ENCODE measurements around the gene WWOX. TPM values are rescaled to one million over a fixed set of nuclear protein-coding genes. Genes with fewer than 3 reads are reported as not detected.

The WWOX gene
- polyA plus RNA-seq, 2 of the 4 experiments (the other 2 are of a cell fraction), result 16.0 to 17.2 TPM

- no peak for TF ChIP-seq CHD4 (IDR thresholded peaks at IDR 0.05; ENCODE audit: borderline replicate concordance)
- TF ChIP-seq ZFP36 (IDR thresholded peaks at IDR 0.05; ENCODE audit: borderline replicate concordance, partially characterized antibody), result no peak
- TF ChIP-seq EHMT2 (IDR thresholded peaks at IDR 0.05; ENCODE audit: low read depth), result no peak
- TF ChIP-seq RARB (CRISPR knock-in tag; IDR thresholded peaks at IDR 0.05), result no peak
- no peak for TF ChIP-seq KDM1A (IDR thresholded peaks at IDR 0.05; ENCODE audit: low read depth)
- TF ChIP-seq JUN (IDR thresholded peaks at IDR 0.05), result no peak
- no peak for TF ChIP-seq ATOH8 (CRISPR knock-in tag; IDR thresholded peaks at IDR 0.05; ENCODE audit: low read depth)
- no peak for DNase-seq (ENCODE audit: low read depth in 1 of 2, low spot score in 1 of 2)
- WGBS (ENCODE audit: missing lambda C conversion rate), result 97% methylated on average over 2 of the region's 2 CpGs
- no peak for FAIRE-seq
- no peak overlapping the region for H3K4me2 ChIP-seq
- ATAC-seq, result no peak
- no peaks in the 10 kb centered on the region for H3K9me3 ChIP-seq
- no peak overlapping the region for H3K4me3 ChIP-seq
- H3K27ac ChIP-seq, result no peak overlapping the region
- ChIA-PET POLR2A (no interaction called here), CTCF (no interaction called here)
- peaks cover 12% of the 10 kb centered on the region for H3K4me1 ChIP-seq
These were observed 580.1 kb downstream of the WWOX start for GRCh38 chr16:78679546-78679945.

- 78% methylated on average over 8 of the region's 8 CpGs for WGBS (ENCODE audit: missing lambda C conversion rate)
- no peak for FAIRE-seq
These were observed 582.3 kb downstream of the WWOX start for GRCh38 chr16:78681743-78682142.

More at GRCh38 chr16:78681743-78682142, 582.3 kb downstream of the WWOX start:
- H3K4me3 ChIP-seq, result no peak overlapping the region
- TF ChIP-seq RAD21 (conservative IDR thresholded peaks at IDR 0.05 in 1 of 2, IDR thresholded peaks at IDR 0.05 in 1 of 2) (no peak), ZNF302 (CRISPR knock-in tag; IDR thresholded peaks at IDR 0.05) (no peak), BCL3 (IDR thresholded peaks at IDR 0.05) (no peak), FOSL2 (IDR thresholded peaks at IDR 0.05) (no peak), FOSL2 (CRISPR knock-in tag; IDR thresholded peaks at IDR 0.05) (no peak), JUNB (IDR thresholded peaks at IDR 0.05) (no peak), HOXB13 (CRISPR knock-in tag; IDR thresholded peaks at IDR 0.05; ENCODE audit: low read depth) (no peak), HOXB5 (CRISPR knock-in tag; IDR thresholded peaks at IDR 0.05) (no peak), FOXS1 (CRISPR knock-in tag; IDR thresholded peaks at IDR 0.05) (no peak), KDM1A (IDR thresholded peaks at IDR 0.05; ENCODE audit: low read depth) (no peak), RARB (CRISPR knock-in tag; IDR thresholded peaks at IDR 0.05) (no peak), ELK1 (IDR thresholded peaks at IDR 0.05; ENCODE audit: low read depth, low read length) (no peak), SREBF2 (IDR thresholded peaks at IDR 0.05) (no peak), HMGXB4 (CRISPR knock-in tag; IDR thresholded peaks at IDR 0.05; ENCODE audit: borderline replicate concordance) (no peak), EP300 (IDR thresholded peaks at IDR 0.05) (no peak), HOXA7 (CRISPR knock-in tag; IDR thresholded peaks at IDR 0.05) (no peak)
- H3K4me1 ChIP-seq, result peaks cover 15% of the 10 kb centered on the region
- ChIA-PET CTCF (no interaction called here), POLR2A (no interaction called here)
- H3K27ac ChIP-seq, result no peak overlapping the region
- DNase-seq (ENCODE audit: low read depth in 1 of 2, low spot score in 1 of 2), result no peak
- no peak overlapping the region for H3K4me2 ChIP-seq
- no peak for ATAC-seq
- no peaks in the 10 kb centered on the region for H3K9me3 ChIP-seq
